ENCODE results near the gene UQCR10. TPM values are rescaled to one million over a fixed set of nuclear protein-coding genes. Genes with fewer than 3 reads are reported as not detected.

The UQCR10 gene
- total and polyA plus RNA-seq, 9 of the 15 experiments (the other 6 are each of a cell fraction or from before 2014, with no cell fraction given), result 128 to 903 (median 163) TPM

- Histone ChIP-seq H2AFZ (ENCODE audit: low read depth, low read length) (no peak overlapping the region), H3K9ac (ENCODE audit: insufficient read depth in 1 of 2, low read depth in 2 of 2, low read length in 2 of 2) (no peak overlapping the region), H4K20me1 (replicated peaks; ENCODE audit: control insufficient read depth, insufficient read depth, low read length) (no peaks in the 10 kb centered on the region), H3K9me3 (replicated peaks; ENCODE audit: control insufficient read depth, insufficient read depth, low read depth, low read length) (no peaks in the 10 kb centered on the region), H3K79me2 (ENCODE audit: control insufficient read depth, insufficient read depth, low read length) (no peaks in the 10 kb centered on the region), H3K27ac (ENCODE audit: extremely low read depth, low read depth, low read length) (no peak overlapping the region), H3K4me2 (ENCODE audit: insufficient read depth, low read length) (no peak overlapping the region), H3K4me3 (no peak overlapping the region), H3K9me1 (ENCODE audit: control insufficient read depth, insufficient read depth, low read length) (no peaks in the 10 kb centered on the region), H3K4me1 (replicated peaks in 1 of 2; ENCODE audit: control insufficient read depth in 2 of 2, insufficient read depth in 2 of 2, low read length in 2 of 2) (peaks cover 5 to 9% of the 10 kb centered on the region in 2 experiments; a peak in 4 of 5 replicates), H3K36me3 (ENCODE audit: control insufficient read depth, insufficient read depth, low read length) (peaks cover 77% of the 10 kb centered on the region), H3K27me3 (ENCODE audit: control insufficient read depth in 2 of 2, insufficient read depth in 2 of 2, low read length in 2 of 2) (no peaks in the 10 kb centered on the region)
- intact Hi-C loops (cut with micrococcal nuclease) (no loop called here), in situ Hi-C loops (cut with MboI) (no loop called here)
- FAIRE-seq, result no peak
- CTCF ChIA-PET (ENCODE audit: low intra/inter-chr PET ratio), result no interaction called here
- no peak for ATAC-seq
- POLR2A ChIA-PET, result interaction anchor here (0.7 kb wide), 1 partner anchor 9 kb away, joined by 3 read pairs; no protein-coding TSS in a partner anchor
- no peak for DNase-seq (ENCODE audit: extremely low read depth in 1 of 4, low spot score in 3 of 4)
- 86% methylated on average over 1 of the region's 2 CpGs for WGBS (ENCODE audit: insufficient coverage, low coverage, missing lambda C conversion rate)
- no TSS peak for BruUV-seq (replicated peaks)
- TF ChIP-seq RNF219 (CRISPR knock-in tag; IDR thresholded peaks at IDR 0.05) (no peak), JUN (IDR thresholded peaks at IDR 0.05; ENCODE audit: borderline replicate concordance, low read depth, low read length) (no peak), JUN (CRISPR knock-in tag; IDR thresholded peaks at IDR 0.05; ENCODE audit: borderline replicate concordance) (no peak), KAT8 (IDR thresholded peaks at IDR 0.05; ENCODE audit: low read depth) (no peak), ZKSCAN8 (CRISPR knock-in tag; IDR thresholded peaks at IDR 0.05) (no peak), ZNF436 (CRISPR knock-in tag; IDR thresholded peaks at IDR 0.05) (no peak), NCOR1 (IDR thresholded peaks at IDR 0.05) (no peak), STAT5B (CRISPR knock-in tag; IDR thresholded peaks at IDR 0.05) (no peak), ZFP36 (IDR thresholded peaks at IDR 0.05; ENCODE audit: low read depth, low read length, partially characterized antibody) (no peak), ZNF318 (IDR thresholded peaks at IDR 0.05; ENCODE audit: borderline replicate concordance in 1 of 2, low read depth in 1 of 2) (no peak), NFIX (CRISPR knock-in tag; IDR thresholded peaks at IDR 0.05; ENCODE audit: low read depth) (no peak), RBM25 (IDR thresholded peaks at IDR 0.05; ENCODE audit: low read depth, low read length, severe bottlenecking) (no peak), ZNF12 (CRISPR knock-in tag; IDR thresholded peaks at IDR 0.05) (no peak), MTA2 (IDR thresholded peaks at IDR 0.05; ENCODE audit: low read depth) (no peak), LEF1 (IDR thresholded peaks at IDR 0.05) (no peak)
Measured at GRCh38 chr22:29804985-29805384, 37.8 kb downstream of the UQCR10 start.
